ENCODE measurements around the gene TAF4.

DNA sequence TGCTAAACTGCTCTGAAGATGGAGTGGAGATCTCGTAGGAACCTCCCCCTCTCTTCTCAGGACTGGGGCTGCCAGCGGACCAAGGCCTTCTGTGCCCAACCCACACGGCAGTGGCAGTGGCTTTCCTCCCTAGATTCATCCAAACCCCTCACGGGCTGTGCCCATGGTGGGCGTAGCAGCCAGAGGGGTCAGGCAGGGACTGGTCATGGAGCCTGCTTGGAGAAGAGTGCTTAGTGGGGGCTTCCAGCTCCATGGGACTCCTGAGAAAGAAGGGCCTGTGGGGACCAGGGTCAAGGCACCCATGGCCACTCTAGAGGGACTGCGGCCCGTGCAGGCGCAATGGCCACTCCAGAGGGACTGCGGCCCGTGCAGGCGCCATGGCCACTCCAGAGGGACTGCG is 86.6 kb downstream of the TAF4 start:
- TF ChIP-seq CTCF (IDR thresholded peaks at IDR 0.05) (no peak), POLR2A (IDR thresholded peaks at IDR 0.05) (no peak)
